H9 (cell line): ENCODE measurements around the gene PAPLN. TPM values are rescaled to one million over a fixed set of nuclear protein-coding genes. Genes with fewer than 3 reads are reported as not detected.

ENCODE experiments used
- DNase-seq: peaks from one replicate; pipeline ENCODE4 v3.0.0-alpha.2; 2017
- H2AFZ ChIP-seq: one replicate; pipeline ENCODE4 v1.6.1; 2013; ENCODE audit warnings: mild to moderate bottlenecking, low read length, control low read depth, moderate library complexity
- H2AK5ac ChIP-seq: 2 replicates; pipeline ENCODE4 v1.6.1; 2013; ENCODE audit warnings: low read length, control low read depth, mixed read lengths; ENCODE audit not compliant: insufficient read length
- H2BK120ac ChIP-seq: one replicate; pipeline ENCODE4 v1.6.1; 2013; ENCODE audit warnings: low read depth, mild to moderate bottlenecking, low read length, control low read depth, inconsistent platforms; ENCODE audit not compliant: poor library complexity, severe bottlenecking
- H2BK12ac ChIP-seq: 2 replicates; pipeline ENCODE4 v1.6.1; 2013; ENCODE audit warnings: low read length, control low read depth, mixed read lengths, low read depth; ENCODE audit not compliant: insufficient read length
- H2BK15ac ChIP-seq: 2 replicates; pipeline ENCODE4 v1.6.1; 2013; ENCODE audit warnings: low read depth, low read length, control low read depth
- H2BK20ac ChIP-seq: one replicate; pipeline ENCODE4 v1.6.1; 2013; ENCODE audit warnings: low read depth, mild to moderate bottlenecking, low read length, control low read depth, inconsistent platforms; ENCODE audit not compliant: poor library complexity, severe bottlenecking
- H2BK5ac ChIP-seq: 2 replicates; pipeline ENCODE4 v1.6.1; 2013; ENCODE audit warnings: low read length, control low read depth, mixed read lengths; ENCODE audit not compliant: insufficient read length
- H3K14ac ChIP-seq: 2 replicates; pipeline ENCODE4 v1.6.1; 2013; ENCODE audit warnings: low read length, control low read depth; ENCODE audit not compliant: insufficient read depth
- H3K18ac ChIP-seq: 2 replicates; pipeline ENCODE4 v1.6.1; 2013; ENCODE audit warnings: low read depth, mild to moderate bottlenecking, mixed read lengths, low read length, control low read depth; ENCODE audit not compliant: insufficient read length
- H3K23ac ChIP-seq: 2 replicates; pipeline ENCODE4 v1.6.1; 2013; ENCODE audit warnings: low read length, control low read depth, mixed read lengths, low read depth; ENCODE audit not compliant: insufficient read length
- H3K23me2 ChIP-seq: 2 replicates; pipeline ENCODE4 v1.6.1; 2013; ENCODE audit warnings: low read depth, mild to moderate bottlenecking, mixed read lengths, low read length, control low read depth; ENCODE audit not compliant: insufficient read length, poor library complexity, severe bottlenecking
- H3K27ac ChIP-seq: 2 replicates; pipeline ENCODE4 v1.5.1; 2013; ENCODE audit warnings: low read length, control low read depth, mixed read lengths, low read depth; ENCODE audit not compliant: insufficient read length
- H3K27me3 ChIP-seq: 2 replicates; pipeline ENCODE4 v1.6.1; 2013; ENCODE audit warnings: low read length, control low read depth, inconsistent platforms; ENCODE audit not compliant: insufficient read depth
- H3K4ac ChIP-seq: 2 replicates; pipeline ENCODE4 v1.6.1; 2013; ENCODE audit warnings: low read depth, mild to moderate bottlenecking, control low read depth, inconsistent platforms, low read length, moderate library complexity
- H3K4me1 ChIP-seq: 2 replicates; pipeline ENCODE4 v1.6.1; 2013; ENCODE audit warnings: low read length, control low read depth, inconsistent platforms; ENCODE audit not compliant: insufficient read depth
- H3K4me2 ChIP-seq: 2 replicates; pipeline ENCODE4 v1.6.1; 2013; ENCODE audit warnings: low read length, control low read depth, mixed read lengths; ENCODE audit not compliant: insufficient read length, insufficient read depth
- H3K56ac ChIP-seq: 2 replicates; pipeline ENCODE4 v1.6.1; 2013; ENCODE audit warnings: low read depth, mild to moderate bottlenecking, mixed read lengths, low read length, control low read depth; ENCODE audit not compliant: insufficient read length
- H3K79me1 ChIP-seq: 2 replicates; pipeline ENCODE4 v1.6.1; 2013; ENCODE audit warnings: low read depth, mild to moderate bottlenecking, moderate library complexity, low read length, control low read depth, inconsistent platforms; ENCODE audit not compliant: insufficient read depth, poor library complexity, severe bottlenecking
- H3K79me2 ChIP-seq: 2 replicates; pipeline ENCODE4 v1.6.1; 2013; ENCODE audit warnings: low read length, control low read depth, inconsistent platforms; ENCODE audit not compliant: insufficient read depth
- H3K9ac ChIP-seq: 2 replicates; pipeline ENCODE4 v1.6.1; 2013; ENCODE audit warnings: low read length, control low read depth, mixed read lengths; ENCODE audit not compliant: insufficient read length; ENCODE audit errors: extremely low read depth
- H3K9me3 ChIP-seq: one replicate; pipeline ENCODE4 v1.6.1; 2013; ENCODE audit warnings: low read depth, low read length, inconsistent platforms; ENCODE audit not compliant: control insufficient read depth
- H3T11ph ChIP-seq: one replicate; pipeline ENCODE4 v1.6.1; 2013; ENCODE audit warnings: mild to moderate bottlenecking, low read length, control low read depth, inconsistent platforms
- H4K20me1 ChIP-seq: one replicate; pipeline ENCODE4 v1.6.1; 2013; ENCODE audit not compliant: control insufficient read depth, insufficient read length, insufficient read depth
- H4K5ac ChIP-seq: 2 replicates; pipeline ENCODE4 v1.6.1; 2013; ENCODE audit warnings: low read depth, mild to moderate bottlenecking, mixed read lengths, low read length, control low read depth; ENCODE audit not compliant: insufficient read length
- H4K8ac ChIP-seq: replicated peaks from 2 replicates; pipeline ENCODE4 v1.6.1; 2013; ENCODE audit warnings: low read length, control low read depth, mixed read lengths, low read depth; ENCODE audit not compliant: insufficient read length
- H4K91ac ChIP-seq: 2 replicates; pipeline ENCODE4 v1.6.1; 2013; ENCODE audit warnings: low read depth, mild to moderate bottlenecking, moderate library complexity, mixed read lengths, low read length, control low read depth; ENCODE audit not compliant: insufficient read length
- H3K27ac Mint-ChIP-seq, 3 experiments: 2 replicates in 2 of 3; 3 replicates in 1 of 3; pipeline ENCODE4 v1.8.0; 2020 to 2021; ENCODE audit warnings: mixed read lengths in 3 of 3, mild to moderate bottlenecking in 1 of 3, moderate library complexity in 1 of 3
- H3K27me3 Mint-ChIP-seq: 2 replicates; pipeline ENCODE4 v1.8.0; 2021; ENCODE audit warnings: low read depth, mild to moderate bottlenecking, moderate library complexity, mixed read lengths
- H3K36me3 Mint-ChIP-seq, 3 experiments: 2 replicates in 2 of 3; 3 replicates in 1 of 3; pipeline ENCODE4 v1.8.0; 2020 to 2021; ENCODE audit warnings: low read depth in 3 of 3, mixed read lengths in 3 of 3; ENCODE audit not compliant: insufficient read depth in 1 of 3
- H3K4me1 Mint-ChIP-seq, 2 experiments: 2 replicates each; pipeline ENCODE4 v1.8.0; 2020; ENCODE audit warnings: mixed read lengths in 2 of 2
- H3K4me3 Mint-ChIP-seq, 2 experiments: 2 replicates in 1 of 2; 3 replicates in 1 of 2; pipeline ENCODE4 v1.8.0; 2020 to 2021; ENCODE audit warnings: mild to moderate bottlenecking in 2 of 2, mixed read lengths in 2 of 2, moderate library complexity in 1 of 2
- H3K9me3 Mint-ChIP-seq, 2 experiments: 2 replicates in 1 of 2; 3 replicates in 1 of 2; pipeline ENCODE4 v1.8.0; 2020; ENCODE audit warnings: mild to moderate bottlenecking in 2 of 2, mixed read lengths in 2 of 2, moderate library complexity in 1 of 2
- WGBS: extraction: QIAGEN DNeasy Blood & Tissue Kit; methylation state at CpG from one replicate; pipeline ENCODE4 v1.1.7; 2013; ENCODE audit warnings: missing lambda C conversion rate, low lambda C conversion rate, mixed read lengths; ENCODE audit not compliant: insufficient read length; ENCODE audit errors: extremely low coverage; 5-methylcytosine and 5-hydroxymethylcytosine counted together
- total RNA-seq: library from RNA; stranded (reverse); gene quantifications from 2 replicates; pipeline ENCODE4 v1.2.1, GENCODE V29; 2021
- TF ChIP-seq, protein P1 (sequence below): fragments of 200-600 bp; sonication (generic); conservative IDR thresholded peaks from 3 replicates; pipeline ENCODE4 v1.8.0; 2021; ENCODE audit warnings: antibody characterized with exemption, mild to moderate bottlenecking

The PAPLN gene
- total RNA-seq, 1 experiment from 2014 or later: 8.5 TPM

- H3K4me3 Mint-ChIP-seq: no peak overlapping the region
- Histone ChIP-seq H3K4ac (no peak overlapping the region), H3K27ac (no peak overlapping the region), H4K5ac (no peak overlapping the region), H3K23me2 (no peaks in the 10 kb centered on the region), H3K79me1 (no peaks in the 10 kb centered on the region), H3K27me3 (no peaks in the 10 kb centered on the region), H2BK20ac (no peak overlapping the region), H3K9me3 (no peaks in the 10 kb centered on the region), H3K4me2 (no peak overlapping the region), H3K9ac (no peak overlapping the region), H4K8ac (no peak overlapping the region), H2BK12ac (no peak overlapping the region), H2AK5ac (no peak overlapping the region), H4K20me1 (no peaks in the 10 kb centered on the region), H3K23ac (no peak overlapping the region), H2AFZ (no peak overlapping the region), H3K14ac (no peak overlapping the region; the same call in 1 of the 2 replicates), H3K79me2 (no peaks in the 10 kb centered on the region), H2BK5ac (no peak overlapping the region), H4K91ac (no peak overlapping the region), H3T11ph (no peak overlapping the region), H2BK120ac (no peak overlapping the region), H2BK15ac (no peak overlapping the region), H3K4me1 (no peaks in the 10 kb centered on the region), H3K18ac (no peak overlapping the region), H3K56ac (no peak overlapping the region)
- DNase-seq: no peak
- peaks cover 2 to 3% (median 3%) of the 10 kb centered on the region in 3 experiments; a peak in 4 of 7 replicates for H3K36me3 Mint-ChIP-seq
- TF ChIP-seq, protein P1, sequence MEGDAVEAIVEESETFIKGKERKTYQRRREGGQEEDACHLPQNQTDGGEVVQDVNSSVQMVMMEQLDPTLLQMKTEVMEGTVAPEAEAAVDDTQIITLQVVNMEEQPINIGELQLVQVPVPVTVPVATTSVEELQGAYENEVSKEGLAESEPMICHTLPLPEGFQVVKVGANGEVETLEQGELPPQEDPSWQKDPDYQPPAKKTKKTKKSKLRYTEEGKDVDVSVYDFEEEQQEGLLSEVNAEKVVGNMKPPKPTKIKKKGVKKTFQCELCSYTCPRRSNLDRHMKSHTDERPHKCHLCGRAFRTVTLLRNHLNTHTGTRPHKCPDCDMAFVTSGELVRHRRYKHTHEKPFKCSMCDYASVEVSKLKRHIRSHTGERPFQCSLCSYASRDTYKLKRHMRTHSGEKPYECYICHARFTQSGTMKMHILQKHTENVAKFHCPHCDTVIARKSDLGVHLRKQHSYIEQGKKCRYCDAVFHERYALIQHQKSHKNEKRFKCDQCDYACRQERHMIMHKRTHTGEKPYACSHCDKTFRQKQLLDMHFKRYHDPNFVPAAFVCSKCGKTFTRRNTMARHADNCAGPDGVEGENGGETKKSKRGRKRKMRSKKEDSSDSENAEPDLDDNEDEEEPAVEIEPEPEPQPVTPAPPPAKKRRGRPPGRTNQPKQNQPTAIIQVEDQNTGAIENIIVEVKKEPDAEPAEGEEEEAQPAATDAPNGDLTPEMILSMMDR: no peak
- WGBS: no CpG with 5 or more reads among the region's 20 CpGs
- H3K4me1 Mint-ChIP-seq: 0 out of 4 replicates have a peak, but pooled peaks cover 2 to 3% of the 10 kb centered on the region in 2 experiments
- H3K9me3 Mint-ChIP-seq: peaks cover 0 to 2% of the 10 kb centered on the region in 2 experiments; a peak in 1 of 5 replicates
- no peak overlapping the region for H3K27ac Mint-ChIP-seq
- H3K27me3 Mint-ChIP-seq: no peaks in the 10 kb centered on the region
These were observed 21.7 kb downstream of the PAPLN start for GRCh38 chr14:73258845-73259611.
